GM12878 (cell line): ENCODE data around the gene DCAF5. TPM values are rescaled to one million over a fixed set of nuclear protein-coding genes. Genes with fewer than 3 reads are reported as not detected.

Experiments used
- ATAC-seq: fragments of 200-7000 bp; cut with Tn5 transposase; 3 replicates; pipeline ENCODE4 v1.9.1; 2020; ENCODE audit warnings: mild to moderate bottlenecking, moderate library complexity
- BruUV-seq: library from RNA; stranded (reverse); fragments of 400-500 nt; replicated peaks from 2 replicates; lab custom pipeline; 2021; lab: Mats Ljungman, UMichigan
- CTCF ChIA-PET: fragments of 300-600 bp; sonication (Branson Sonifier 250); formaldehyde crosslinking; extraction: SDS; loops from one replicate; lab custom pipeline; 2021; ENCODE audit warnings: inconsistent platforms; lab: Yijun Ruan, JAX
- POLR2A ChIA-PET: fragments of 350-600 bp; formaldehyde crosslinking; extraction: SDS; loops from one replicate; lab custom pipeline; 2021; ENCODE audit warnings: inconsistent platforms; lab: Charles Lee
- RAD21 ChIA-PET: fragments of 300-600 bp; sonication (Branson Sonifier 250); formaldehyde crosslinking; loops from one replicate; lab custom pipeline; 2023; ENCODE audit warnings: antibody characterized with exemption; ENCODE audit not compliant: unreplicated experiment; lab: Charles Lee
- SMC1A ChIA-PET: fragments of 300-600 bp; sonication (Branson Sonifier 250); formaldehyde crosslinking; loops from one replicate; lab custom pipeline; 2023; ENCODE audit not compliant: unreplicated experiment, uncharacterized antibody; lab: Charles Lee
- DNase-seq: peaks from one replicate; pipeline ENCODE4 v3.0.0-alpha.2; 2011; ENCODE audit warnings: low read depth, low spot score
- FAIRE-seq: peaks from 3 replicates; lab custom pipeline; 2011; peaks lifted over from hg19 to GRCh38; lab: Jason Lieb, UNC
- H2AFZ ChIP-seq: 2 replicates; pipeline ENCODE4 v1.6.0; 2011; ENCODE audit warnings: low read depth, low read length, control low read depth; ENCODE audit not compliant: control insufficient read depth
- H3K27ac ChIP-seq: 2 replicates; pipeline ENCODE4 v1.5.1; 2011; ENCODE audit warnings: control low read depth; ENCODE audit not compliant: control insufficient read depth, insufficient read depth
- H3K27me3 ChIP-seq, 2 experiments: replicated peaks in 1 of 2; 2 replicates each; pipeline versions ENCODE4 v1.6.0 to v1.6.1; 2011; ENCODE audit warnings: low read length in 1 of 2; ENCODE audit not compliant: control insufficient read depth in 2 of 2, insufficient read depth in 2 of 2
- H3K36me3 ChIP-seq, 2 experiments: 2 replicates each; pipeline ENCODE4 v1.5.1; 2011; ENCODE audit warnings: low read length in 1 of 2; ENCODE audit not compliant: control insufficient read depth in 2 of 2, insufficient read depth in 2 of 2
- H3K4me1 ChIP-seq: 2 replicates; pipeline ENCODE4 v1.6.1; 2011; ENCODE audit warnings: mild to moderate bottlenecking, low read length, moderate library complexity, mixed read lengths; ENCODE audit not compliant: control insufficient read depth, insufficient read depth
- H3K4me2 ChIP-seq: 2 replicates; pipeline ENCODE4 v1.6.0; 2011; ENCODE audit warnings: control low read depth; ENCODE audit not compliant: control insufficient read depth, insufficient read depth
- H3K4me3 ChIP-seq: fragments of 200-600 bp; sonication (generic); 2 replicates; pipeline ENCODE4 v1.5.1; 2016
- H3K79me2 ChIP-seq: 2 replicates; pipeline ENCODE4 v1.6.0; 2011; ENCODE audit warnings: low read length; ENCODE audit not compliant: control insufficient read depth, insufficient read depth
- H3K9ac ChIP-seq: 2 replicates; pipeline ENCODE4 v1.8.0; 2011; ENCODE audit warnings: low read length, control low read depth, mixed read lengths; ENCODE audit not compliant: control insufficient read depth, insufficient read depth
- H3K9me3 ChIP-seq: replicated peaks from 3 replicates; pipeline ENCODE4 v1.5.1; 2011; ENCODE audit warnings: mild to moderate bottlenecking, low read length; ENCODE audit not compliant: control insufficient read depth, insufficient read depth
- H4K20me1 ChIP-seq: 2 replicates; pipeline ENCODE4 v1.6.0; 2011; ENCODE audit not compliant: control insufficient read depth, insufficient read depth
- BRCA1 ChIP-seq: IDR thresholded peaks from 2 replicates; pipeline ENCODE4 v1.6.1; 2011; ENCODE audit warnings: low read depth, low read length, improper control_type of control experiment
- CREM ChIP-seq: IDR thresholded peaks from 2 replicates; pipeline ENCODE4 v1.6.1; 2014; ENCODE audit warnings: antibody characterized with exemption, low read depth
- DPF2 ChIP-seq: fragments of 450-650 bp; IDR thresholded peaks from 2 replicates; pipeline ENCODE4 v1.6.1; 2017; ENCODE audit warnings: mild to moderate bottlenecking
- GATAD2B ChIP-seq: fragments of 450-650 bp; conservative IDR thresholded peaks from 2 replicates; pipeline ENCODE4 v1.6.1; 2017; ENCODE audit warnings: low read depth, mild to moderate bottlenecking, moderate library complexity
- JUNB ChIP-seq: IDR thresholded peaks from 2 replicates; pipeline ENCODE4 v1.6.1; 2016; ENCODE audit warnings: antibody characterized with exemption, mild to moderate bottlenecking
- SMC3 ChIP-seq: IDR thresholded peaks from 2 replicates; pipeline ENCODE4 v1.6.1; 2011; ENCODE audit warnings: low read length, improper control_type of control experiment, borderline replicate concordance
- SPI1 ChIP-seq: IDR thresholded peaks from 2 replicates; pipeline ENCODE4 v1.6.1; 2011; ENCODE audit warnings: low read depth, mild to moderate bottlenecking, low read length, moderate library complexity, borderline replicate concordance; ENCODE audit not compliant: insufficient read depth
- WGBS: methylation state at CpG from one replicate; pipeline ENCODE4 v1.1.6; 2016; ENCODE audit warnings: low lambda C conversion rate; ENCODE audit not compliant: insufficient replicate concordance, insufficient coverage; ENCODE audit errors: missing lambda C conversion rate; 5-methylcytosine and 5-hydroxymethylcytosine counted together
- in situ Hi-C: fragments of 300-500 bp; cut with MboI; formaldehyde crosslinking; loops from 9 replicates; pipeline ENCODE4 v1.14.3; 2018; ENCODE audit warnings: mixed read lengths
- intact Hi-C: fragments of 100-400 bp; cut with micrococcal nuclease; formaldehyde crosslinking; loops from one replicate; pipeline ENCODE4 v1.14.2; 2022; ENCODE audit not compliant: unreplicated experiment
- polyA plus RNA-seq, 11 experiments: library from polyadenylated mRNA; depleted of rRNA in 4 of 11; unstranded in 6 of 11; stranded (reverse) in 5 of 11; fragments of >200 nt; fragmentation: Nextera tagmentation in 4 of 11; fragmentation: Illumina TruSeq in 1 of 11; extraction: Ambion mirVana in 4 of 11; extraction: Trizol in 1 of 11; gene quantifications; 1 replicate in 1 of 11; 2 replicates in 10 of 11; pipeline versions ENCODE4 v1.2.1 to v1.2.3, GENCODE V29; 2011 to 2016; ENCODE audit warnings: inconsistent platforms in 2 of 11, missing spikeins in 2 of 11, low read depth in 1 of 11
- total RNA-seq, 4 experiments: library from RNA; depleted of rRNA in 3 of 4; stranded (reverse); fragments of >200 nt in 3 of 4; fragmentation: Illumina TruSeq in 1 of 4; extraction: Trizol in 1 of 4; gene quantifications; 2 replicates each; pipeline versions ENCODE4 v1.2.1 to v1.2.3, GENCODE V29; 2013 to 2021
- TF ChIP-seq, protein P1 (sequence below): fragments of 450-650 bp; formaldehyde crosslinking; IDR thresholded peaks from 2 replicates; pipeline ENCODE4 v1.5.0; 2022; ENCODE audit warnings: mild to moderate bottlenecking, missing genetic modification characterization

Gene DCAF5
- total and polyA plus RNA-seq, 10 of the 15 experiments (the other 5 are each of a cell fraction or from before 2014, with no cell fraction given), result 6.8 to 38.1 (median 19.1) TPM

DNA sequence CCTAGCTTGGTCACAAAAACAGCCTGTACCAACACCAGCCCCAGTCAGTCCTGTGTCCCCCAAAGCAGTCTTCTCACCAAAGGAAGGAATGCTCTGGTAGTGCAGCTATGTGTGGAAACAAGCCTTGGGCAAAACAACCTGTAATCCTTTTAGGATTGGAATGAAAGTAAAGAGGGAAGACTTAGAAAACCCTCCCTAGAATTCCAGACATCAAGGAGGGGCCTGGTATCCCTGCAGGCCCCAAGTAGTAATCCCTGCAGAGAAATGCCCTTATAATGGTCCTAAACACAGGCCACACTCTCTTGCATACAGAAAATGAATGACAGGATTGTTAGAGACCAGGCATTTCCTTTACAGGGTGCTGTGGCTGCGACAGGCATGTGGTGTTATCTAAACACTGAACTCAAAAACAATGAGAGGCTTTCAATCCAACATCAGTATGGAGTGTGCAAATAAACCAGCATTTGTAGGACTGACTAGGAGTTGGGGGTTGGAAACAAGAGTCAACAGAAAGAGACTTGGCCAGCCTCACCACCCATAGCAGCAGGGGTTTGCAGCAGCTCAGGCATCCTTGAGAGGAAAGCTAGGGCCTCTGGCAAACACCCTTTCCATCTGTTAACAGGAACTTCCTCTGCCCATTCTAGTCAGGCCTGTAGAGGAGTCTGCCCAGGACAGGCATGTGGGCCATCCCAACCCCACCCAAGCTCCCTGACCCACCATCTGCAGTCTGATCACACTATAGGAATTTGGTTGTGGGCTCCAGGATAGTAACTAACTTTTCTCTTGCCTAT lies 59.1 kb downstream of the DCAF5 start (continued):
- TF ChIP-seq CREM, result no peak

DNA sequence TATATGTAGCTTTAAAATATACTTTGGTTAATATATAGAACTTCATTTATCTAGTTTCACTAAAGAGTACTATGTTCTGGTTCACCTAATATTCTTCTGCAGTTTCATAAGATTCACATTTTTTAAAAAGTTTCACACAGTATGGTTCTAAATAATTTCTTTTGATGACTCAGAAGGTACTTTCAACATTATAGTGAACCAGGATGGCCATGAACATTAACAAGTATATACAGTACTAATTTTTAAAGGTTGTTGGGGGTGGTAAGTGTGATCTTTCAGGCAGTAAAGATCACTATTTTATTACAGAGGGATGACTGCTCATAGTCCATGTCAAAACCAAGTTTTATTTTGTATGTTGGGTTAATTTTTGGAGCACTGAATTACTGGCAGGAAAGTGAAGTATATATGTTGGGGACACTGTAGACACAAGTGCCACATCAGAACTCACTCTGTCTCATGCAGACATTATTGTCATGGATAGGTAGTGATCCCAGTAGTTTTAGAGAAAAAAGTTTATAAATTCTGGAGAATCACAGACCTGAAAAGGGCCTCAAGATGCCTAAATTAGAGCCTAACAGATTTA lies 60.0 kb downstream of the DCAF5 start:
- in situ Hi-C loops, result no loop called here
- POLR2A ChIA-PET, result no interaction called here
- peaks cover 7 to 18% of the 10 kb centered on the region in 2 experiments; a peak in 3 of 4 replicates for H3K36me3 ChIP-seq

DNA sequence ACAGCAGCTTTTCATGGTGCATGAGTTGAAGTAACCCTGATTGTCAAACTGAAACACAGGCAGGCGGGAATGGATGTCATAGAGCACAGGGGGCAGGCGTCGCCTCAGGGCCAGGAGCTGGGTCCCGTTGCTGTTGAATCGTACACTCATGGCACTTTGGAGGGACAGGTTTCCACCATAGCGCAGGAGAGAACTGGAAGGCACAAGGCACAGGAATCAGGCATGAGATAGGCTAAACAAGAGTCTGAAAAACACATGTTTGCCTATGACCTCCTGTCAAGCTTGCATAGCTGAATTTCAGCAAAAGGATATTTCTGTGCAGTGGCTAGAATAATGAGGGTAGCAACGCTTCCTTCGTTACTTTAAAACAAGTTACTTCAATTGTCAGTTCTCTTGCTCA lies 61.2 kb downstream of the DCAF5 start:
- intact Hi-C loops, result loop anchor here (10.0 kb wide), 1 partner anchor 847 kb away; no protein-coding TSS in a partner anchor
- Histone ChIP-seq H3K36me3 (peaks cover 7 to 22% of the 10 kb centered on the region in 2 experiments; a peak in 3 of 4 replicates), H4K20me1 (no peaks in the 10 kb centered on the region), H3K79me2 (no peaks in the 10 kb centered on the region), H3K9ac (no peak overlapping the region)
- CTCF ChIA-PET, result interaction anchor here (0.7 to 5.1 kb wide), 6 partner anchors 9 to 229 kb away, joined by 3 to 38 read pairs (median 12); no protein-coding TSS in a partner anchor
- DNase-seq, result no peak
- TF ChIP-seq SMC3 (no peak), SPI1 (no peak), DPF2 (no peak)
- TF ChIP-seq, protein P1, sequence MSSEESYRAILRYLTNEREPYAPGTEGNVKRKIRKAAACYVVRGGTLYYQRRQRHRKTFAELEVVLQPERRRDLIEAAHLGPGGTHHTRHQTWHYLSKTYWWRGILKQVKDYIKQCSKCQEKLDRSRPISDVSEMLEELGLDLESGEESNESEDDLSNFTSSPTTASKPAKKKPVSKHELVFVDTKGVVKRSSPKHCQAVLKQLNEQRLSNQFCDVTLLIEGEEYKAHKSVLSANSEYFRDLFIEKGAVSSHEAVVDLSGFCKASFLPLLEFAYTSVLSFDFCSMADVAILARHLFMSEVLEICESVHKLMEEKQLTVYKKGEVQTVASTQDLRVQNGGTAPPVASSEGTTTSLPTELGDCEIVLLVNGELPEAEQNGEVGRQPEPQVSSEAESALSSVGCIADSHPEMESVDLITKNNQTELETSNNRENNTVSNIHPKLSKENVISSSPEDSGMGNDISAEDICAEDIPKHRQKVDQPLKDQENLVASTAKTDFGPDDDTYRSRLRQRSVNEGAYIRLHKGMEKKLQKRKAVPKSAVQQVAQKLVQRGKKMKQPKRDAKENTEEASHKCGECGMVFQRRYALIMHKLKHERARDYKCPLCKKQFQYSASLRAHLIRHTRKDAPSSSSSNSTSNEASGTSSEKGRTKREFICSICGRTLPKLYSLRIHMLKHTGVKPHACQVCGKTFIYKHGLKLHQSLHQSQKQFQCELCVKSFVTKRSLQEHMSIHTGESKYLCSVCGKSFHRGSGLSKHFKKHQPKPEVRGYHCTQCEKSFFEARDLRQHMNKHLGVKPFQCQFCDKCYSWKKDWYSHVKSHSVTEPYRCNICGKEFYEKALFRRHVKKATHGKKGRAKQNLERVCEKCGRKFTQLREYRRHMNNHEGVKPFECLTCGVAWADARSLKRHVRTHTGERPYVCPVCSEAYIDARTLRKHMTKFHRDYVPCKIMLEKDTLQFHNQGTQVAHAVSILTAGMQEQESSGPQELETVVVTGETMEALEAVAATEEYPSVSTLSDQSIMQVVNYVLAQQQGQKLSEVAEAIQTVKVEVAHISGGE (CRISPR knock-in tag), result no peak
- TF ChIP-seq, all 136 proteins: peak for 0
- Histone ChIP-seq H2AFZ (no peak overlapping the region), H3K27ac (no peak overlapping the region), H3K4me2 (no peak overlapping the region), H3K27me3 (no peaks in the 10 kb centered on the region), H3K4me1 (peaks cover 4% of the 10 kb centered on the region), H3K9me3 (no peaks in the 10 kb centered on the region), H3K4me3 (no peak overlapping the region)
- ChIA-PET POLR2A (no interaction called here), SMC1A (interaction anchor here (0.7 to 2.8 kb wide), 5 partner anchors 10 to 464 kb away, joined by 3 to 16 read pairs (median 3); no protein-coding TSS in a partner anchor), RAD21 (no interaction called here)
- WGBS, result 90% methylated on average over 8 of the region's 8 CpGs
- in situ Hi-C loops, result no loop called here
- FAIRE-seq (no peak), ATAC-seq (no peak)
- BruUV-seq, result no TSS peak

More for the DNA sequence above, 60.0 kb downstream of the DCAF5 start:
- ATAC-seq, result peak; percentile 79
- CTCF ChIA-PET, result interaction anchor here (0.7 to 5.1 kb wide), 11 partner anchors 9 to 382 kb away, joined by 3 to 38 read pairs (median 3); no protein-coding TSS in a partner anchor
- TF ChIP-seq BRCA1 (no peak), JUNB (peak; percentile 38; the same call in 1 of the 2 replicates), GATAD2B (no peak)
- TF ChIP-seq, all 136 proteins: peak for 1
- ChIA-PET SMC1A (interaction anchor here (0.8 to 1.9 kb wide), 7 partner anchors 11 to 1148 kb away, joined by 3 to 9 read pairs (median 3); no protein-coding TSS in a partner anchor), RAD21 (interaction anchor here (1.2 to 2.3 kb wide), 2 partner anchors 9 to 15 kb away, joined by 5 to 9 read pairs; no protein-coding TSS in a partner anchor)
- no peak for DNase-seq
- H4K20me1 ChIP-seq, result no peaks in the 10 kb centered on the region
- H3K4me1 ChIP-seq, result peaks cover 4% of the 10 kb centered on the region
- H3K4me3 ChIP-seq, result no peak overlapping the region
- H3K9ac ChIP-seq, result no peak overlapping the region
- no peak for FAIRE-seq
- H3K4me2 ChIP-seq, result no peak overlapping the region
- H3K9me3 ChIP-seq, result no peaks in the 10 kb centered on the region
- BruUV-seq, result no TSS peak
- no peak overlapping the region for H3K27ac ChIP-seq
- no peak overlapping the region for H2AFZ ChIP-seq
- intact Hi-C loops, result loop anchor here (10.0 kb wide), 1 partner anchor 848 kb away; no protein-coding TSS in a partner anchor
- no peaks in the 10 kb centered on the region for H3K79me2 ChIP-seq
- no peaks in the 10 kb centered on the region for H3K27me3 ChIP-seq
